Liver (tissue), 9 donors: ENCODE measurements around the gene ID4. TPM values are rescaled to one million over a fixed set of nuclear protein-coding genes. Genes with fewer than 3 reads are reported as not detected.

Experiments
- DNase-seq: peaks from one replicate; pipeline ENCODE4 v3.0.0-alpha.2; 2017; ENCODE audit warnings: low spot score
- H3K27ac ChIP-seq, 2 donors: one replicate each; pipeline ENCODE4 v1.7.0; 2013; ENCODE audit warnings: inconsistent platforms in 2 of 2, low read length in 2 of 2, control low read depth in 1 of 2, low read depth in 1 of 2, mild to moderate bottlenecking in 1 of 2
- H3K27me3 ChIP-seq, 4 donors: one replicate each; pipeline versions ENCODE4 v1.6.1 to v1.7.0; 2013; ENCODE audit warnings: low read length in 3 of 4, inconsistent platforms in 1 of 4, mild to moderate bottlenecking in 1 of 4, moderate library complexity in 1 of 4; ENCODE audit not compliant: control insufficient read depth in 4 of 4, insufficient read depth in 4 of 4
- H3K36me3 ChIP-seq, 4 donors: one replicate each; pipeline versions ENCODE4 v1.6.1 to v1.7.0; 2013; ENCODE audit warnings: low read length in 3 of 4, mild to moderate bottlenecking in 3 of 4, low read depth in 1 of 4, moderate library complexity in 1 of 4; ENCODE audit not compliant: control insufficient read depth in 4 of 4, insufficient read depth in 3 of 4
- H3K4me1 ChIP-seq, 4 donors: one replicate each; pipeline versions ENCODE4 v1.6.1 to v1.7.0; 2013; ENCODE audit warnings: low read length in 3 of 4, mild to moderate bottlenecking in 3 of 4, moderate library complexity in 1 of 4; ENCODE audit not compliant: control insufficient read depth in 4 of 4, insufficient read depth in 4 of 4
- H3K4me3 ChIP-seq, 3 donors: one replicate each; pipeline versions ENCODE4 v1.6.1 to v1.7.0; 2013; ENCODE audit warnings: low read length in 3 of 3, control low read depth in 1 of 3, low read depth in 1 of 3, mild to moderate bottlenecking in 1 of 3
- H3K9ac ChIP-seq, 2 donors: one replicate each; pipeline ENCODE4 v1.7.0; 2013; ENCODE audit warnings: low read length in 2 of 2, mild to moderate bottlenecking in 2 of 2, moderate library complexity in 2 of 2, control low read depth in 1 of 2, low read depth in 1 of 2
- H3K9me3 ChIP-seq, 4 donors: one replicate each; pipeline versions ENCODE4 v1.6.1 to v1.7.0; 2013; ENCODE audit warnings: low read length in 3 of 4; ENCODE audit not compliant: control insufficient read depth in 4 of 4
- EGR1 ChIP-seq, 2 donors: IDR thresholded peaks; 2 replicates each; pipeline ENCODE4 v1.6.1; 2016 to 2018; ENCODE audit warnings: antibody characterized with exemption in 2 of 2, low read depth in 2 of 2
- FOXA1 ChIP-seq: IDR thresholded peaks from 2 replicates; pipeline ENCODE4 v1.6.1; 2016; ENCODE audit warnings: antibody characterized with exemption
- FOXA2 ChIP-seq: IDR thresholded peaks from 2 replicates; pipeline ENCODE4 v1.6.1; 2016; ENCODE audit warnings: antibody characterized with exemption
- GABPA ChIP-seq, 2 donors: IDR thresholded peaks in 1 of 2; conservative IDR thresholded peaks in 1 of 2; 2 replicates each; pipeline ENCODE4 v1.6.1; 2016; ENCODE audit warnings: antibody characterized with exemption in 2 of 2, mild to moderate bottlenecking in 1 of 2, moderate library complexity in 1 of 2
- HNF4A ChIP-seq, 2 donors: conservative IDR thresholded peaks; 2 replicates each; pipeline ENCODE4 v1.6.1; 2016; ENCODE audit warnings: antibody characterized with exemption in 2 of 2, mild to moderate bottlenecking in 2 of 2
- HNF4G ChIP-seq: IDR thresholded peaks from 2 replicates; pipeline ENCODE4 v1.6.1; 2016; ENCODE audit warnings: antibody characterized with exemption
- NR2F2 ChIP-seq: IDR thresholded peaks from 2 replicates; pipeline ENCODE4 v1.6.1; 2016; ENCODE audit warnings: antibody characterized with exemption
- RAD21 ChIP-seq, 2 donors: IDR thresholded peaks; 2 replicates each; pipeline ENCODE4 v1.6.1; 2016; ENCODE audit warnings: antibody characterized with exemption in 2 of 2, mild to moderate bottlenecking in 2 of 2
- RXRA ChIP-seq, 2 donors: IDR thresholded peaks; 2 replicates each; pipeline ENCODE4 v1.6.1; 2017 to 2018; ENCODE audit warnings: antibody characterized with exemption in 2 of 2, mild to moderate bottlenecking in 1 of 2
- SP1 ChIP-seq: IDR thresholded peaks from 2 replicates; pipeline ENCODE4 v1.6.1; 2018; ENCODE audit warnings: antibody characterized with exemption, mild to moderate bottlenecking
- TAF1 ChIP-seq: conservative IDR thresholded peaks from 2 replicates; pipeline ENCODE4 v1.6.1; 2016; ENCODE audit warnings: antibody characterized with exemption, mild to moderate bottlenecking
- YY1 ChIP-seq: IDR thresholded peaks from 2 replicates; pipeline ENCODE4 v1.6.1; 2016; ENCODE audit warnings: antibody characterized with exemption, mild to moderate bottlenecking
- WGBS: extraction: QIAGEN DNeasy Blood & Tissue Kit; methylation state at CpG from one replicate; pipeline ENCODE4 v1.1.7; 2013; 5-methylcytosine and 5-hydroxymethylcytosine counted together
- polyA plus RNA-seq, 2 donors: library from polyadenylated mRNA; stranded (reverse) in 1 of 2; unstranded in 1 of 2; fragments of 200-250 nt in 1 of 2; fragments of >200 nt in 1 of 2; fragmentation: Nextera tagmentation in 1 of 2; extraction: Ambion mirVana in 1 of 2; gene quantifications; one replicate each; pipeline versions ENCODE4 v1.2.1 to v1.2.3, GENCODE V29; 2013 to 2015
- total RNA-seq, 2 donors: library from RNA; depleted of rRNA; stranded (reverse); fragments of >200 nt; gene quantifications; one replicate each; pipeline ENCODE4 v1.2.3, GENCODE V29; 2014
- TF ChIP-seq, protein P1 (sequence below): IDR thresholded peaks from 2 replicates; pipeline ENCODE4 v1.6.1; 2016; ENCODE audit warnings: antibody characterized with exemption
- TF ChIP-seq, protein P2 (sequence below): IDR thresholded peaks from 2 replicates; pipeline ENCODE4 v1.6.1; 2016; ENCODE audit warnings: antibody characterized with exemption
- TF ChIP-seq, protein P3 (sequence below): IDR thresholded peaks from 2 replicates; pipeline ENCODE4 v1.6.1; 2016; ENCODE audit warnings: antibody characterized with exemption, mild to moderate bottlenecking
- TF ChIP-seq, protein P4 (sequence below): IDR thresholded peaks from 2 replicates; pipeline ENCODE4 v1.6.1; 2016; ENCODE audit warnings: antibody characterized with exemption
- TF ChIP-seq, protein P5 (sequence below): fragments of 150-350 bp; IDR thresholded peaks from 2 replicates; pipeline ENCODE4 v1.5.1; 2017; ENCODE audit warnings: improper control_type of control experiment, low read depth, low read length; ENCODE audit not compliant: missing input control
- donor health status: healthy.
- donor health status: healthy.
- donor health status: healthy.
- donor health status: healthy.
- donor health status: healthy.

ID4 gene
- total and polyA plus RNA-seq, 4 donors = 0.38 to 3.7 (median 1.2) TPM

DNA sequence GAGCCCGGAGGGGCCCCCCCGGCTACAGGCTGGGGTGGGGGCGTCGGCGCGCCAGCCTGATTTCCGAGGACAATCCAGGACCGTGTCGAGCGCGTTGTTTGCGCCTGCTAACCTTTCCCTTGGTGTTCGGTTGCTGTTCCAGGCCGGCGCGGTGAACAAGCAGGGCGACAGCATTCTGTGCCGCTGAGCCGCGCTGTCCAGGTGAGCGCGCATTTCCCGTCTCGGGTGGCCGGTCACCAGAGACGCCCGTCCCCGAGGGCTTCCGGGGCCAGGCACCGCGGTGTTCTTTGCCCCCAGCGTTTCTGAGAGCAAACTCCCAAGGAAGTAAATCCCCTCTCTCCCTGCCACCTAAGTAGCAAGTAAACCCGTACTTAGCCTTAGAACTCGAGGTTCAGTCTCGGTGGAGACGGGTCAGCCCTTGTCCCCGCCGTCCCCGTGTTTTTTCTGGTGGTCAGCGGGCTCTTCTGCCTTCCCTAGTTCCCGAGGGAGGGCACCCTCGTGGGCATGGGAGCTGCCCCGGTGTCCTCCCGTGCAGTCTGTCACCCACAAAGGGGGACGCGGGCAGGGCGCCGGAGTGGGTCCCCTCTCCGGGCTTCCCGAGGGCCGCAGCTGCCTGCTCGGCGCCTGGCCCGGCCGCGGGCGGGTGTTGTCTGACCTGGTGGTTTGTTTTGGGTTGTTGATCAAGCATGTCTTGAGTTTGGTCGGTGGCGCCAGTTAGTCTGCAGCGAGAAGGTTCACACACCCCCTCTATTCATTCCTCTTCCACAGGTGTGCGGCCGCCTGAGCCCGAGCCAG is 1.5 kb downstream of the ID4 start:
- 2% methylated on average over 63 of the region's 63 CpGs for WGBS
- TF ChIP-seq TAF1 (no peak), YY1 (no peak), EGR1 (IDR thresholded peaks at IDR 0.05; ENCODE audit: low read depth in 2 of 2) (no peak), HNF4A (conservative IDR thresholded peaks at IDR 0.05) (no peak), SP1 (no peak), HNF4G (no peak), NR2F2 (no peak), FOXA2 (no peak), RXRA (IDR thresholded peaks at IDR 0.05) (no peak)
- TF ChIP-seq, protein P1, sequence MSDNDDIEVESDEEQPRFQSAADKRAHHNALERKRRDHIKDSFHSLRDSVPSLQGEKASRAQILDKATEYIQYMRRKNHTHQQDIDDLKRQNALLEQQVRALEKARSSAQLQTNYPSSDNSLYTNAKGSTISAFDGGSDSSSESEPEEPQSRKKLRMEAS = no peak
- TF ChIP-seq, protein P2, sequence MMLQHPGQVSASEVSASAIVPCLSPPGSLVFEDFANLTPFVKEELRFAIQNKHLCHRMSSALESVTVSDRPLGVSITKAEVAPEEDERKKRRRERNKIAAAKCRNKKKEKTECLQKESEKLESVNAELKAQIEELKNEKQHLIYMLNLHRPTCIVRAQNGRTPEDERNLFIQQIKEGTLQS = no peak
- TF ChIP-seq, protein P3, sequence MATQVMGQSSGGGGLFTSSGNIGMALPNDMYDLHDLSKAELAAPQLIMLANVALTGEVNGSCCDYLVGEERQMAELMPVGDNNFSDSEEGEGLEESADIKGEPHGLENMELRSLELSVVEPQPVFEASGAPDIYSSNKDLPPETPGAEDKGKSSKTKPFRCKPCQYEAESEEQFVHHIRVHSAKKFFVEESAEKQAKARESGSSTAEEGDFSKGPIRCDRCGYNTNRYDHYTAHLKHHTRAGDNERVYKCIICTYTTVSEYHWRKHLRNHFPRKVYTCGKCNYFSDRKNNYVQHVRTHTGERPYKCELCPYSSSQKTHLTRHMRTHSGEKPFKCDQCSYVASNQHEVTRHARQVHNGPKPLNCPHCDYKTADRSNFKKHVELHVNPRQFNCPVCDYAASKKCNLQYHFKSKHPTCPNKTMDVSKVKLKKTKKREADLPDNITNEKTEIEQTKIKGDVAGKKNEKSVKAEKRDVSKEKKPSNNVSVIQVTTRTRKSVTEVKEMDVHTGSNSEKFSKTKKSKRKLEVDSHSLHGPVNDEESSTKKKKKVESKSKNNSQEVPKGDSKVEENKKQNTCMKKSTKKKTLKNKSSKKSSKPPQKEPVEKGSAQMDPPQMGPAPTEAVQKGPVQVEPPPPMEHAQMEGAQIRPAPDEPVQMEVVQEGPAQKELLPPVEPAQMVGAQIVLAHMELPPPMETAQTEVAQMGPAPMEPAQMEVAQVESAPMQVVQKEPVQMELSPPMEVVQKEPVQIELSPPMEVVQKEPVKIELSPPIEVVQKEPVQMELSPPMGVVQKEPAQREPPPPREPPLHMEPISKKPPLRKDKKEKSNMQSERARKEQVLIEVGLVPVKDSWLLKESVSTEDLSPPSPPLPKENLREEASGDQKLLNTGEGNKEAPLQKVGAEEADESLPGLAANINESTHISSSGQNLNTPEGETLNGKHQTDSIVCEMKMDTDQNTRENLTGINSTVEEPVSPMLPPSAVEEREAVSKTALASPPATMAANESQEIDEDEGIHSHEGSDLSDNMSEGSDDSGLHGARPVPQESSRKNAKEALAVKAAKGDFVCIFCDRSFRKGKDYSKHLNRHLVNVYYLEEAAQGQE = no peak
- TF ChIP-seq, protein P4, sequence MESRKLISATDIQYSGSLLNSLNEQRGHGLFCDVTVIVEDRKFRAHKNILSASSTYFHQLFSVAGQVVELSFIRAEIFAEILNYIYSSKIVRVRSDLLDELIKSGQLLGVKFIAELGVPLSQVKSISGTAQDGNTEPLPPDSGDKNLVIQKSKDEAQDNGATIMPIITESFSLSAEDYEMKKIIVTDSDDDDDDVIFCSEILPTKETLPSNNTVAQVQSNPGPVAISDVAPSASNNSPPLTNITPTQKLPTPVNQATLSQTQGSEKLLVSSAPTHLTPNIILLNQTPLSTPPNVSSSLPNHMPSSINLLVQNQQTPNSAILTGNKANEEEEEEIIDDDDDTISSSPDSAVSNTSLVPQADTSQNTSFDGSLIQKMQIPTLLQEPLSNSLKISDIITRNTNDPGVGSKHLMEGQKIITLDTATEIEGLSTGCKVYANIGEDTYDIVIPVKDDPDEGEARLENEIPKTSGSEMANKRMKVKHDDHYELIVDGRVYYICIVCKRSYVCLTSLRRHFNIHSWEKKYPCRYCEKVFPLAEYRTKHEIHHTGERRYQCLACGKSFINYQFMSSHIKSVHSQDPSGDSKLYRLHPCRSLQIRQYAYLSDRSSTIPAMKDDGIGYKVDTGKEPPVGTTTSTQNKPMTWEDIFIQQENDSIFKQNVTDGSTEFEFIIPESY = no peak
- Histone ChIP-seq H3K27ac (peak overlapping the region in 1 of 2 donors; percentile 60), H3K9me3 (no peaks in the 10 kb centered on the region), H3K4me3 (peak overlapping the region; percentile 5 to 66 (median 60)), H3K9ac (peak overlapping the region in 1 of 2 donors; percentile 32), H3K27me3 (peaks cover 0 to 16% (median 7%) of the 10 kb centered on the region in 4 donors), H3K4me1 (peaks cover 13 to 23% (median 20%) of the 10 kb centered on the region in 4 donors), H3K36me3 (no peaks in the 10 kb centered on the region)
- peak; percentile 34 for DNase-seq

DNA sequence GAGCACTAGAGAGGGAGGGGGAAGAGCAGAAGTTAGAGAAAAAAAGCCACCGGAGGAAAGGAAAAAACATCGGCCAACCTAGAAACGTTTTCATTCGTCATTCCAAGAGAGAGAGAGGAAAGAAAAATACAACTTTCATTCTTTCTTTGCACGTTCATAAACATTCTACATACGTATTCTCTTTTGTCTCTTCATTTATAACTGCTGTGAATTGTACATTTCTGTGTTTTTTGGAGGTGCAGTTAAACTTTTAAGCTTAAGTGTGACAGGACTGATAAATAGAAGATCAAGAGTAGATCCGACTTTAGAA is 2.0 kb downstream of the ID4 start:
- H3K27me3 ChIP-seq = peaks cover 0 to 16% (median 7%) of the 10 kb centered on the region in 4 donors
- no peak for DNase-seq
- peaks cover 13 to 23% (median 20%) of the 10 kb centered on the region in 4 donors for H3K4me1 ChIP-seq
- TF ChIP-seq FOXA2 (no peak), RXRA (IDR thresholded peaks at IDR 0.05) (no peak), YY1 (no peak), RAD21 (IDR thresholded peaks at IDR 0.05) (no peak), SP1 (no peak), GABPA (IDR thresholded peaks at IDR 0.05 in 1 of 2, conservative IDR thresholded peaks at IDR 0.05 in 1 of 2) (no peak), FOXA1 (no peak), EGR1 (IDR thresholded peaks at IDR 0.05; ENCODE audit: low read depth in 2 of 2) (no peak), TAF1 (no peak), HNF4G (no peak)
- TF ChIP-seq, protein P1 = no peak
- TF ChIP-seq, protein P5, sequence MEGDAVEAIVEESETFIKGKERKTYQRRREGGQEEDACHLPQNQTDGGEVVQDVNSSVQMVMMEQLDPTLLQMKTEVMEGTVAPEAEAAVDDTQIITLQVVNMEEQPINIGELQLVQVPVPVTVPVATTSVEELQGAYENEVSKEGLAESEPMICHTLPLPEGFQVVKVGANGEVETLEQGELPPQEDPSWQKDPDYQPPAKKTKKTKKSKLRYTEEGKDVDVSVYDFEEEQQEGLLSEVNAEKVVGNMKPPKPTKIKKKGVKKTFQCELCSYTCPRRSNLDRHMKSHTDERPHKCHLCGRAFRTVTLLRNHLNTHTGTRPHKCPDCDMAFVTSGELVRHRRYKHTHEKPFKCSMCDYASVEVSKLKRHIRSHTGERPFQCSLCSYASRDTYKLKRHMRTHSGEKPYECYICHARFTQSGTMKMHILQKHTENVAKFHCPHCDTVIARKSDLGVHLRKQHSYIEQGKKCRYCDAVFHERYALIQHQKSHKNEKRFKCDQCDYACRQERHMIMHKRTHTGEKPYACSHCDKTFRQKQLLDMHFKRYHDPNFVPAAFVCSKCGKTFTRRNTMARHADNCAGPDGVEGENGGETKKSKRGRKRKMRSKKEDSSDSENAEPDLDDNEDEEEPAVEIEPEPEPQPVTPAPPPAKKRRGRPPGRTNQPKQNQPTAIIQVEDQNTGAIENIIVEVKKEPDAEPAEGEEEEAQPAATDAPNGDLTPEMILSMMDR = no peak
- H3K9ac ChIP-seq = no peak overlapping the region
- WGBS = 15% methylated on average over 7 of the region's 7 CpGs
- peak overlapping the region in 2 of 3 donors; percentile 60 to 66 for H3K4me3 ChIP-seq
- no peak overlapping the region for H3K27ac ChIP-seq
- H3K36me3 ChIP-seq = no peaks in the 10 kb centered on the region
- H3K9me3 ChIP-seq = no peaks in the 10 kb centered on the region
